OCI-LY7 (cell line): ENCODE measurements around the gene SRGAP1. TPM values are rescaled to one million over a fixed set of nuclear protein-coding genes. Genes with fewer than 3 reads are reported as not detected.

Source experiments
- BruUV-seq: library from RNA; stranded (reverse); fragments of 400-500 nt; replicated peaks from 2 replicates; lab custom pipeline; 2021; lab: Mats Ljungman, UMichigan
- CTCF ChIA-PET: fragments of 300-600 bp; sonication (Branson Sonifier 250); formaldehyde crosslinking; loops from one replicate; lab custom pipeline; 2022; ENCODE audit warnings: antibody characterized with exemption; ENCODE audit not compliant: unreplicated experiment; lab: Charles Lee
- POLR2A ChIA-PET: fragments of 300-600 bp; sonication (Branson Sonifier 250); formaldehyde crosslinking; loops from one replicate; lab custom pipeline; 2022; ENCODE audit warnings: antibody characterized with exemption; lab: Charles Lee
- DNase-seq: peaks from one replicate; pipeline ENCODE4 v3.0.0-alpha.2; 2015; ENCODE audit warnings: low spot score
- H2AFZ ChIP-seq: fragments of 200-600 bp; sonication (generic), shearing (Covaris generic); 2 replicates; pipeline ENCODE4 v1.6.1; 2014; ENCODE audit warnings: mild to moderate bottlenecking, antibody characterized with exemption, low read length, moderate library complexity
- H3K27ac ChIP-seq: fragments of 200-600 bp; sonication (generic); 2 replicates; pipeline ENCODE4 v1.5.1; 2014; ENCODE audit warnings: mixed run types, low read depth, mild to moderate bottlenecking, moderate library complexity, low read length, inconsistent platforms; ENCODE audit not compliant: poor library complexity, severe bottlenecking
- H3K36me3 ChIP-seq: fragments of 200-600 bp; sonication (generic); 2 replicates; pipeline ENCODE4 v1.6.1; 2014; ENCODE audit warnings: mild to moderate bottlenecking, antibody characterized with exemption, low read length, moderate library complexity, mixed read lengths; ENCODE audit not compliant: insufficient read depth
- H3K4me1 ChIP-seq: fragments of 200-600 bp; sonication (generic); 2 replicates; pipeline ENCODE4 v1.5.1; 2014; ENCODE audit warnings: mild to moderate bottlenecking, low read length; ENCODE audit not compliant: insufficient read depth, poor library complexity, severe bottlenecking
- H3K4me2 ChIP-seq: fragments of 200-600 bp; sonication (generic); 2 replicates; pipeline ENCODE4 v1.6.1; 2014; ENCODE audit warnings: mild to moderate bottlenecking, low read length
- H3K4me3 ChIP-seq: fragments of 200-600 bp; sonication (generic); 2 replicates; pipeline ENCODE4 v1.5.1; 2014; ENCODE audit warnings: mild to moderate bottlenecking, low read depth, low read length; ENCODE audit not compliant: poor library complexity, severe bottlenecking
- H3K79me2 ChIP-seq: fragments of 200-600 bp; sonication (generic); 2 replicates; pipeline ENCODE4 v1.6.1; 2016; ENCODE audit warnings: low read depth, mild to moderate bottlenecking, low read length, moderate library complexity, mixed read lengths; ENCODE audit not compliant: insufficient read depth
- H3K9me2 ChIP-seq: fragments of 200-600 bp; sonication (generic); 2 replicates; pipeline ENCODE4 v1.6.1; 2016; ENCODE audit warnings: mild to moderate bottlenecking, low read length, mixed read lengths; ENCODE audit not compliant: insufficient read depth
- H3K9me3 ChIP-seq: fragments of 200-600 bp; sonication (generic); 2 replicates; pipeline ENCODE4 v1.6.1; 2014; ENCODE audit warnings: mild to moderate bottlenecking, mixed run types, low read length, mixed read lengths
- H4K20me1 ChIP-seq: fragments of 200-600 bp; sonication (generic); 2 replicates; pipeline ENCODE4 v1.6.1; 2014; ENCODE audit warnings: mild to moderate bottlenecking, antibody characterized with exemption, low read length, moderate library complexity, mixed read lengths; ENCODE audit not compliant: insufficient read depth
- EZH2phosphoT487 ChIP-seq: fragments of 200-600 bp; sonication (generic); IDR thresholded peaks from 2 replicates; pipeline ENCODE4 v1.6.1; 2018; ENCODE audit warnings: low read depth, borderline replicate concordance, mild to moderate bottlenecking, mixed run types, antibody characterized with exemption, low read length, moderate library complexity, mixed read lengths
- intact Hi-C: fragments of 100-400 bp; cut with micrococcal nuclease; formaldehyde crosslinking; loops from one replicate; pipeline ENCODE4 v1.10.0; 2022; ENCODE audit not compliant: unreplicated experiment
- total RNA-seq, 2 experiments: library from RNA; depleted of rRNA in 1 of 2; stranded (reverse); fragments of >200 nt in 1 of 2; shearing (Covaris generic) in 1 of 2; gene quantifications; 2 replicates each; pipeline ENCODE4 v1.2.3, GENCODE V29; 2014 to 2022
- TF ChIP-seq, protein P1 (sequence below): fragments of 200-600 bp; sonication (generic); conservative IDR thresholded peaks from 2 replicates; pipeline ENCODE4 v1.5.1; 2014; ENCODE audit warnings: mild to moderate bottlenecking, antibody characterized with exemption, low read length, moderate library complexity, mixed read lengths

The SRGAP1 gene
- total RNA-seq, 2 experiments from 2014 or later = 0.06 TPM; not detected in 1

DNA sequence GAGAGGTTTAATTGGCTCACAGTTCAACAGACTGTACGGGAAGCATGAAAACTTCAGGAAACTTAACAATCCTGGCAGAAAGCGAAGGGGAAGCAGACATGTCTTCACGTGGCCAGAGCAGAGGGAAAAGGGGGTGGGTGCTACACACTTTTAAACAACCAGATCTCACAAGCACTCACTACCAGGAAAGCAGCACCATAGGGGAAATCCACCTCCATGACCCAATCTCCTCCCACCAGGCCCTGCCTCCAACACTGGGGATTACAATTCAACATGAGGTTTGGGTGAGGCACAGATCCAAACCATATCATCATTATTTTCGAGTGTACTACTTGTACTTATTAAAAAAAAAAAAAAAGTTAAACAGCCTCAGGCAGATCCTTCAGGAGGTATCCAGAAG is 34.9 kb upstream of the SRGAP1 start:
- Histone ChIP-seq H3K9me3 (no peaks in the 10 kb centered on the region), H3K4me3 (no peak overlapping the region), H3K9me2 (no peaks in the 10 kb centered on the region), H3K27ac (no peak overlapping the region), H3K4me2 (no peak overlapping the region), H3K79me2 (no peaks in the 10 kb centered on the region), H3K4me1 (no peaks in the 10 kb centered on the region), H2AFZ (no peak overlapping the region), H4K20me1 (no peaks in the 10 kb centered on the region), H3K36me3 (peaks cover 45% of the 10 kb centered on the region)
- ChIA-PET POLR2A (interaction anchor here (0.6 kb wide), 2 partner anchors 574 to 1890 kb away, joined by 3 read pairs; no protein-coding TSS in a partner anchor), CTCF (no interaction called here)
- no TSS peak for BruUV-seq
- no peak for DNase-seq
- TF ChIP-seq EZH2phosphoT487 = no peak
- TF ChIP-seq, protein P1, sequence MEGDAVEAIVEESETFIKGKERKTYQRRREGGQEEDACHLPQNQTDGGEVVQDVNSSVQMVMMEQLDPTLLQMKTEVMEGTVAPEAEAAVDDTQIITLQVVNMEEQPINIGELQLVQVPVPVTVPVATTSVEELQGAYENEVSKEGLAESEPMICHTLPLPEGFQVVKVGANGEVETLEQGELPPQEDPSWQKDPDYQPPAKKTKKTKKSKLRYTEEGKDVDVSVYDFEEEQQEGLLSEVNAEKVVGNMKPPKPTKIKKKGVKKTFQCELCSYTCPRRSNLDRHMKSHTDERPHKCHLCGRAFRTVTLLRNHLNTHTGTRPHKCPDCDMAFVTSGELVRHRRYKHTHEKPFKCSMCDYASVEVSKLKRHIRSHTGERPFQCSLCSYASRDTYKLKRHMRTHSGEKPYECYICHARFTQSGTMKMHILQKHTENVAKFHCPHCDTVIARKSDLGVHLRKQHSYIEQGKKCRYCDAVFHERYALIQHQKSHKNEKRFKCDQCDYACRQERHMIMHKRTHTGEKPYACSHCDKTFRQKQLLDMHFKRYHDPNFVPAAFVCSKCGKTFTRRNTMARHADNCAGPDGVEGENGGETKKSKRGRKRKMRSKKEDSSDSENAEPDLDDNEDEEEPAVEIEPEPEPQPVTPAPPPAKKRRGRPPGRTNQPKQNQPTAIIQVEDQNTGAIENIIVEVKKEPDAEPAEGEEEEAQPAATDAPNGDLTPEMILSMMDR = no peak
- intact Hi-C loops = loop anchor here (10.0 kb wide), 1 partner anchor 135 kb away; no protein-coding TSS in a partner anchor

DNA sequence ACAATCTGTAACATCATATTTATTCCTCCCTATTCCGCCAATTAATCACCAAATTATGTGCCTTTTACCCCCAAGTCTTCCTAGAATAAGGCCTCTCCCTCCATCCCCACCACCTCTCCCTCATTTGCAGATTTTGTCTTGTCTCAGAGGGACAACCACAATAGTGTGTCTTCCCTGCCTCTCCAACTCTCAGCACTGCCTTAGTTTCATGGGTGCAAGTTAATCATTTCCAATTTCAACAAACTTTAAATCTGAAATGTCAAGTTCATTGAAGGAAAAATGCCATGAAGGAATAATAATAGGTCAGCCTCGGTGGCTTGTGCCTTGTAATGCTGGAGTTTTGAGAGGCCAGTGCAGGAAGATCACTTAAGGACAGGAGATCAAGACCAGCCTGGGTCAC is 33.2 kb upstream of the SRGAP1 start:
- POLR2A ChIA-PET = no interaction called here
- intact Hi-C loops = no loop called here
- Histone ChIP-seq H3K36me3 (peaks cover 31% of the 10 kb centered on the region), H3K4me1 (no peaks in the 10 kb centered on the region), H3K9me3 (no peaks in the 10 kb centered on the region), H3K9me2 (no peaks in the 10 kb centered on the region), H3K4me3 (no peak overlapping the region), H2AFZ (no peak overlapping the region), H3K79me2 (no peaks in the 10 kb centered on the region), H3K4me2 (no peak overlapping the region), H3K27ac (no peak overlapping the region), H4K20me1 (no peaks in the 10 kb centered on the region)
- BruUV-seq = no TSS peak
- TF ChIP-seq, protein P1 = no peak
- no peak for TF ChIP-seq EZH2phosphoT487
- no peak for DNase-seq
- CTCF ChIA-PET = no interaction called here

DNA sequence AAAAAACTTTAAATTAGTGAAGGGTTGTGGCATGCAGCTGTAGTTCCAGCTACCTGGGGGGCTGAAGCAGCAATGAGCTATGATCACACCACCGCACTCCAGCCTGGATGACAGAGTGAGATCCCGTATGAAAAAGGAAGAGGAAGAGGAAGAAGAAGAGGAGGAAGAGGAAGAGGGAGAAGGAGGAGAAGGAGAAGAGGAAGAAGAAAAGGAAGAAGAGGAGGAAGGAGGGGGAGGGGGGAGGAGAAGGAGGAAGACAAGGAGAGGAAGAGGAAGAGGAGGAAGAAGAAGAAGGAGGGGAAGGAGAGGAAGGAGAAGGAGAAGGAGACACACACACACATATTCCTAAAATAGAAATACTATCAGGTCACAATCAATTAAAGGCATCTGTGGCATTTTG is 32.7 kb upstream of the SRGAP1 start:
- H3K27ac ChIP-seq = no peak overlapping the region
- no peak for TF ChIP-seq EZH2phosphoT487
- TF ChIP-seq, protein P1 = no peak
- intact Hi-C loops = no loop called here
- H3K4me2 ChIP-seq = no peak overlapping the region
- no TSS peak for BruUV-seq
- no peaks in the 10 kb centered on the region for H3K9me2 ChIP-seq
- no peak overlapping the region for H2AFZ ChIP-seq
- ChIA-PET POLR2A (no interaction called here), CTCF (no interaction called here)
- no peaks in the 10 kb centered on the region for H3K4me1 ChIP-seq
- no peaks in the 10 kb centered on the region for H3K79me2 ChIP-seq
- H3K36me3 ChIP-seq = peaks cover 26% of the 10 kb centered on the region
- H3K9me3 ChIP-seq = no peaks in the 10 kb centered on the region
- no peak overlapping the region for H3K4me3 ChIP-seq
- DNase-seq = no peak
- no peaks in the 10 kb centered on the region for H4K20me1 ChIP-seq
